PC-3 (cell line): ENCODE data around the gene CGA. TPM values are rescaled to one million over a fixed set of nuclear protein-coding genes. Genes with fewer than 3 reads are reported as not detected.

Experiments used
- ATAC-seq: fragments of 200-7000 bp; cut with Tn5 transposase; 2 replicates; pipeline ENCODE4 v1.9.1; 2020; ENCODE audit warnings: mild to moderate bottlenecking, moderate library complexity
- BruUV-seq: library from RNA; stranded (reverse); fragments of 400-500 nt; replicated peaks from 2 replicates; lab custom pipeline; 2021; lab: Mats Ljungman, UMichigan
- CTCF ChIA-PET: fragments of 300-600 bp; sonication (Branson Sonifier 250); formaldehyde crosslinking; loops from one replicate; lab custom pipeline; 2022; ENCODE audit warnings: antibody characterized with exemption; lab: Charles Lee
- POLR2A ChIA-PET: fragments of 300-600 bp; sonication (Branson Sonifier 250); formaldehyde crosslinking; loops from one replicate; lab custom pipeline; 2022; ENCODE audit warnings: antibody characterized with exemption; ENCODE audit not compliant: unreplicated experiment; lab: Charles Lee
- DNase-seq: peaks from one replicate; pipeline ENCODE4 v3.0.0-alpha.2; 2015
- H2AFZ ChIP-seq: fragments of 300-600 bp; sonication (generic); 2 replicates; pipeline ENCODE4 v1.6.0; 2016; ENCODE audit warnings: antibody characterized with exemption, low read length
- H3F3A ChIP-seq: fragments of 300-600 bp; sonication (generic); one replicate; pipeline ENCODE4 v1.6.0; 2017; ENCODE audit warnings: antibody characterized with exemption, low read length, control low read depth, mild to moderate bottlenecking; ENCODE audit not compliant: unreplicated experiment
- H3K27ac ChIP-seq: fragments of 300-600 bp; sonication (generic); 2 replicates; pipeline ENCODE4 v1.5.1; 2016; ENCODE audit warnings: mild to moderate bottlenecking, low read length
- H3K27me3 ChIP-seq: fragments of 300-600 bp; sonication (generic); 2 replicates; pipeline ENCODE4 v1.6.1; 2016; ENCODE audit warnings: low read length, mixed read lengths
- H3K36me3 ChIP-seq: fragments of 300-600 bp; sonication (generic); 2 replicates; pipeline ENCODE4 v1.6.1; 2016; ENCODE audit warnings: low read depth, mixed run types, low read length, mixed read lengths
- H3K4me1 ChIP-seq: fragments of 300-600 bp; sonication (generic); 2 replicates; pipeline ENCODE4 v1.5.1; 2016; ENCODE audit warnings: low read length; ENCODE audit not compliant: insufficient read depth
- H3K4me2 ChIP-seq: fragments of 300-600 bp; sonication (generic); 2 replicates; pipeline ENCODE4 v1.6.0; 2016; ENCODE audit warnings: low read length
- H3K4me3 ChIP-seq: fragments of 300-600 bp; sonication (generic); 2 replicates; pipeline ENCODE4 v1.5.1; 2016; ENCODE audit warnings: mild to moderate bottlenecking, low read length, mixed read lengths
- H3K79me2 ChIP-seq: fragments of 300-600 bp; sonication (generic); 2 replicates; pipeline ENCODE4 v1.6.1; 2017; ENCODE audit warnings: low read length, mixed read lengths
- H3K9ac ChIP-seq: fragments of 300-600 bp; sonication (generic); 2 replicates; pipeline ENCODE4 v1.6.0; 2016; ENCODE audit warnings: mild to moderate bottlenecking, low read length
- H3K9me2 ChIP-seq: fragments of 300-600 bp; sonication (generic); replicated peaks from 2 replicates; pipeline ENCODE4 v1.6.1; 2016; ENCODE audit warnings: mixed run types, low read length, mixed read lengths
- H3K9me3 ChIP-seq: fragments of 300-600 bp; sonication (generic); 2 replicates; pipeline ENCODE4 v1.6.1; 2016; ENCODE audit warnings: low read length, mixed read lengths
- H4K20me1 ChIP-seq: fragments of 300-600 bp; sonication (generic); 2 replicates; pipeline ENCODE4 v1.6.1; 2016; ENCODE audit warnings: low read length, mixed read lengths
- EZH2 ChIP-seq: fragments of 300-600 bp; sonication (generic); IDR thresholded peaks from one replicate; pipeline ENCODE4 v1.6.1; 2017; ENCODE audit warnings: antibody characterized with exemption, mild to moderate bottlenecking, low read length; ENCODE audit not compliant: unreplicated experiment
- EZH2phosphoT487 ChIP-seq: fragments of 300-600 bp; sonication (generic); IDR thresholded peaks from 2 replicates; pipeline ENCODE4 v1.6.1; 2018; ENCODE audit warnings: mild to moderate bottlenecking, antibody characterized with exemption, low read length, borderline replicate concordance
- intact Hi-C: fragments of 100-400 bp; cut with micrococcal nuclease; formaldehyde crosslinking; loops from 2 replicates; pipeline ENCODE4 v1.9.0; 2023
- total RNA-seq: library from RNA; depleted of rRNA; stranded (reverse); fragments of >200 nt; gene quantifications from 2 replicates; pipeline ENCODE4 v1.2.3, GENCODE V29; 2014
- TF ChIP-seq, protein P1 (sequence below): fragments of 300-600 bp; sonication (generic); conservative IDR thresholded peaks from 2 replicates; pipeline ENCODE4 v1.5.1; 2017; ENCODE audit warnings: antibody characterized with exemption, low read depth, mild to moderate bottlenecking, low read length

The CGA gene
- total RNA-seq, 1 experiment from 2014 or later: not detected

- POLR2A ChIA-PET: no interaction called here
- peaks cover 6% of the 10 kb centered on the region for H3K4me1 ChIP-seq
- ATAC-seq: no peak
These were observed 22.0 kb upstream of the CGA start for GRCh38 chr6:87116922-87117321.

DNA sequence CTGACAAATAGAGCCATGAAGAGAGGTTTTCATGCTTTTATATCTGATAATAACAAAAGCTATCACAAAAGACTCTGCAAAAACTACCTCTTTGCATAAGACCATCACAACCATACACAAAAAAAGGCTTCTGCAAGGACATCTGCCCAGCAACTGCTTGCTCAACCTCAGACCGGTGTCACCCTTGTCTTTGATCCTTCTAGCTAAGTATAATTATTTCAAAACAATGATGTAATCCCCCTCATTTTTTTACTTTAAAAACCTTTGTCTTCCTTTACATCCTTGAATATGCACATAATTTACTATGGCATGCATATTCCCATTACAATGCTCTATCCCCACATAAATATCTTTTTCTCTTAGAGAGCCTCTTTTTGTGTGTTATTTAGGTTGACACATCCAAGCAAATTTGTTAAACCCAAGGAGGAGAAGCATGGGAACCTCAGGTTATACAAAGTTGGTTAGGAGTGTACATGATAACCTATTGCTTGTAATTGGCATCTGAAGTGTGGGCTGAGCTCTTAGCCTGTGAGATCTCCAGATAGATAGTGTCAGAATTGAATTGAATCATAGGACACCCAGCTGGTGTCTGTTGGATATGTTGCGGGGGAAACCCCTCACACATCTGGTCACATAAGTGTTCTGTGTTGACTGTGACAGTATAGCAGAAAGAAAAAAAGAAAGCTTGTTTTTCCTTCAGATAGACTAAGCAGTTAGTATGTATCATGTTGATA, 20.7 kb upstream of the CGA start:
- POLR2A ChIA-PET: no interaction called here
- Histone ChIP-seq H3K79me2 (no peaks in the 10 kb centered on the region), H3F3A (no peaks in the 10 kb centered on the region), H3K4me3 (no peak overlapping the region), H3K4me1 (peaks cover 6% of the 10 kb centered on the region), H4K20me1 (no peaks in the 10 kb centered on the region), H3K27me3 (peaks cover 3% of the 10 kb centered on the region; the same call in 1 of the 2 replicates), H2AFZ (no peak overlapping the region), H3K36me3 (no peaks in the 10 kb centered on the region), H3K9me3 (no peaks in the 10 kb centered on the region), H3K9ac (no peak overlapping the region), H3K9me2 (no peaks in the 10 kb centered on the region), H3K27ac (no peak overlapping the region), H3K4me2 (no peak overlapping the region)
- intact Hi-C loops: no loop called here
- BruUV-seq: no TSS peak
- DNase-seq: no peak
- no peak for ATAC-seq
- CTCF ChIA-PET: no interaction called here
- TF ChIP-seq, protein P1, sequence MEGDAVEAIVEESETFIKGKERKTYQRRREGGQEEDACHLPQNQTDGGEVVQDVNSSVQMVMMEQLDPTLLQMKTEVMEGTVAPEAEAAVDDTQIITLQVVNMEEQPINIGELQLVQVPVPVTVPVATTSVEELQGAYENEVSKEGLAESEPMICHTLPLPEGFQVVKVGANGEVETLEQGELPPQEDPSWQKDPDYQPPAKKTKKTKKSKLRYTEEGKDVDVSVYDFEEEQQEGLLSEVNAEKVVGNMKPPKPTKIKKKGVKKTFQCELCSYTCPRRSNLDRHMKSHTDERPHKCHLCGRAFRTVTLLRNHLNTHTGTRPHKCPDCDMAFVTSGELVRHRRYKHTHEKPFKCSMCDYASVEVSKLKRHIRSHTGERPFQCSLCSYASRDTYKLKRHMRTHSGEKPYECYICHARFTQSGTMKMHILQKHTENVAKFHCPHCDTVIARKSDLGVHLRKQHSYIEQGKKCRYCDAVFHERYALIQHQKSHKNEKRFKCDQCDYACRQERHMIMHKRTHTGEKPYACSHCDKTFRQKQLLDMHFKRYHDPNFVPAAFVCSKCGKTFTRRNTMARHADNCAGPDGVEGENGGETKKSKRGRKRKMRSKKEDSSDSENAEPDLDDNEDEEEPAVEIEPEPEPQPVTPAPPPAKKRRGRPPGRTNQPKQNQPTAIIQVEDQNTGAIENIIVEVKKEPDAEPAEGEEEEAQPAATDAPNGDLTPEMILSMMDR: no peak
- TF ChIP-seq EZH2phosphoT487: no peak
- TF ChIP-seq EZH2: no peak

More at GRCh38 chr6:87116922-87117321, 22.0 kb upstream of the CGA start:
- no peaks in the 10 kb centered on the region for H3K9me2 ChIP-seq
- no peaks in the 10 kb centered on the region for H3F3A ChIP-seq
- H3K4me2 ChIP-seq: no peak overlapping the region
- H3K27me3 ChIP-seq: peaks cover 3% of the 10 kb centered on the region; the same call in 1 of the 2 replicates
- H3K36me3 ChIP-seq: no peaks in the 10 kb centered on the region
- TF ChIP-seq, protein P1: no peak
- no peak for TF ChIP-seq EZH2
- no peak for TF ChIP-seq EZH2phosphoT487
- no peak for DNase-seq
- H3K9me3 ChIP-seq: no peaks in the 10 kb centered on the region
- CTCF ChIA-PET: no interaction called here
- H3K9ac ChIP-seq: no peak overlapping the region
- no peak overlapping the region for H3K27ac ChIP-seq
- H3K4me3 ChIP-seq: no peak overlapping the region
- intact Hi-C loops: no loop called here
- no peaks in the 10 kb centered on the region for H3K79me2 ChIP-seq
- H4K20me1 ChIP-seq: no peaks in the 10 kb centered on the region
- no TSS peak for BruUV-seq
- no peak overlapping the region for H2AFZ ChIP-seq

DNA sequence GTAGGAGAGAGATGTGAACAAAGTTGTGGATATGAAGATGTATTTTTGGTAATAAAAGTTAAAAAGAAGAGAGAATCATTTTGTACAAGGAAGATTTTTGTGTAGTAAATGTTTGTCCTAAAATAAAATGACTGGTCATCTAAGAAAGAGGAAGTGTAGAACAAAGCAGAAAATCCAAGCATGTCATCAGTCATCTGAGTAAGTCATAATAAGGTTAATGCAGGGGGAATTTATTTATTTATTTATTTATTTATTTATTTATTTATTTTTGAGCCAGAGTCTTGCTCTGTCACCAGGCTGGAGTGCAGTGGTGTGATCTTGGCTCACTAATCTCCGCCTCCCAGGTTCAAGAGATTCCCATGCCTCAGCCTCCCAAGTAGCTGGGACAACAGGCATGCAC, 15.7 kb upstream of the CGA start:
- no peak for DNase-seq
- Histone ChIP-seq H3K4me1 (no peaks in the 10 kb centered on the region), H4K20me1 (no peaks in the 10 kb centered on the region), H3K27me3 (peaks cover 3% of the 10 kb centered on the region; the same call in 1 of the 2 replicates), H3K9me3 (no peaks in the 10 kb centered on the region), H3K9ac (no peak overlapping the region), H3F3A (no peaks in the 10 kb centered on the region), H3K27ac (no peak overlapping the region), H3K9me2 (no peaks in the 10 kb centered on the region), H3K79me2 (no peaks in the 10 kb centered on the region), H3K4me2 (no peak overlapping the region), H3K36me3 (no peaks in the 10 kb centered on the region), H2AFZ (no peak overlapping the region), H3K4me3 (no peak overlapping the region)
- no peak for ATAC-seq
- intact Hi-C loops: no loop called here
- ChIA-PET CTCF (no interaction called here), POLR2A (interaction anchor here (0.6 kb wide), 1 partner anchor 588 kb away, joined by 3 read pairs; no protein-coding TSS in a partner anchor)
- BruUV-seq: no TSS peak
- TF ChIP-seq, protein P1: no peak
- TF ChIP-seq EZH2phosphoT487: no peak
- TF ChIP-seq EZH2: no peak
